HG02870 (cell line): ENCODE results near the gene PCDHAC2.

Source experiments
- ATAC-seq: cut with Tn5 transposase; IDR thresholded peaks from one replicate; pipeline ENCODE4 v1.9.1; 2021; ENCODE audit warnings: mild to moderate bottlenecking, moderate library complexity; ENCODE audit not compliant: unreplicated experiment

PCDHAC2 gene, protein sequence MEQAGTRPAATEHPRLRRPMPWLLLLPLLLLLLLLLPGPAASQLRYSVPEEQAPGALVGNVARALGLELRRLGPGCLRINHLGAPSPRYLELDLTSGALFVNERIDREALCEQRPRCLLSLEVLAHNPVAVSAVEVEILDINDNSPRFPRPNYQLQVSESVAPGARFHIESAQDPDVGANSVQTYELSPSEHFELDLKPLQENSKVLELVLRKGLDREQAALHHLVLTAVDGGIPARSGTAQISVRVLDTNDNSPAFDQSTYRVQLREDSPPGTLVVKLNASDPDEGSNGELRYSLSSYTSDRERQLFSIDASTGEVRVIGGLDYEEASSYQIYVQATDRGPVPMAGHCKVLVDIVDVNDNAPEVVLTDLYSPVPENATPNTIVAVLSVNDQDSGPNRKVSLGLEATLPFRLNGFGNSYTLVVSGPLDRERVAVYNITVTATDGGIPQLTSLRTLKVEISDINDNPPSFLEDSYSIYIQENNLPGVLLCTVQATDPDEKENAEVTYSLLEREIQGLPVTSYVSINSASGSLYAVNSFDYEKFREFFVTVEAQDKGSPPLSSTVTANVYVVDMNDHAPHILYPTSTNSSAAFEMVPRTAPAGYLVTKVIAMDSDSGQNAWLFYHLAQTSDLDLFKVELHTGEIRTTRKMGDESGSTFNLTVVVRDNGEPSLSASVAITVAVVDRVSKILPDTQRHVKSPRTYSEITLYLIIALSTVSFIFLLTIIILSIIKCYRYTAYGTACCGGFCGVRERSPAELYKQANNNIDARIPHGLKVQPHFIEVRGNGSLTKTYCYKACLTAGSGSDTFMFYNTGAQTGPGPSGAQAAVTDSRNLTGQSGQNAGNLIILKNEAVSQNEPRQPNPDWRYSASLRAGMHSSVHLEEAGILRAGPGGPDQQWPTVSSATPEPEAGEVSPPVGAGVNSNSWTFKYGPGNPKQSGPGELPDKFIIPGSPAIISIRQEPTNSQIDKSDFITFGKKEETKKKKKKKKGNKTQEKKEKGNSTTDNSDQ

DNA sequence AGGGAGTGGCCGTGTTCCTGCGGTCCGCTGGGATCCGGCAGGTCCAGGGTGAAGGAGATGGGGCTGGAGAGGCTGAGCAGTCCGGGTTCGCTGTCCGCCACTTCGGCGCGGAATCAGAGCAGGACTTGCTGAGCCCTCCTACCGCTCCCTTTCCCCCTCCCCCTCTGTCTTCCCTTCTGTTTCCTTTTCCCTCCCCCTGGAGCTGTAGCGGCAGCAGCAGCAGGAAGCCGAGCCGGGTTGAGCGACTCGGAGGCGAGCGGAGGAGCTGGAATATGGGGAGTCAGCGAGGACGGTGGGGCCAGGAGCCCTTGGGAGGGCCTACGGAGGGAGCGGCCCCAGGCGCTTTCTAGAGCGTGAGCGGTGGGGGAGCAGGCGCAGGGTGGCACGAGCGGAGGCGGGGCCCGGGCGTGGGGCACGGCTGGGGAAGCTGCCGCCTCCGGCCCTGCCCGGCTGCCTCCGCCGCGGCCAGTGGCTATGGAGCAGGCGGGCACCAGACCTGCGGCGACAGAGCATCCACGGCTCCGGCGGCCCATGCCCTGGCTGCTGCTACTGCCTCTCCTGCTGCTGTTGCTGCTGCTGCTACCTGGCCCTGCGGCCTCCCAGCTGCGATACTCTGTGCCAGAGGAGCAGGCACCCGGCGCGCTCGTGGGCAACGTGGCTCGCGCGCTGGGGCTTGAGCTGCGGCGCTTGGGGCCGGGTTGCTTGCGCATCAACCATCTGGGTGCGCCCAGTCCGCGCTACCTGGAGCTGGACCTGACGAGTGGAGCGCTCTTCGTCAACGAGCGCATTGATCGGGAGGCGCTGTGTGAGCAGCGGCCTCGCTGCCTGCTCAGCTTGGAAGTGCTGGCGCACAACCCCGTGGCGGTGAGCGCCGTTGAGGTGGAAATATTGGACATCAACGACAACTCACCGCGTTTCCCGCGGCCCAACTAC lies at the start of gene PCDHAC2:
TSS of gene PCDHAC2 (plus strand) at position 184 of the 933 bp plus-strand sequence. CDS start at position 475, 291 bp downstream.
- ATAC-seq, result no peak

DNA sequence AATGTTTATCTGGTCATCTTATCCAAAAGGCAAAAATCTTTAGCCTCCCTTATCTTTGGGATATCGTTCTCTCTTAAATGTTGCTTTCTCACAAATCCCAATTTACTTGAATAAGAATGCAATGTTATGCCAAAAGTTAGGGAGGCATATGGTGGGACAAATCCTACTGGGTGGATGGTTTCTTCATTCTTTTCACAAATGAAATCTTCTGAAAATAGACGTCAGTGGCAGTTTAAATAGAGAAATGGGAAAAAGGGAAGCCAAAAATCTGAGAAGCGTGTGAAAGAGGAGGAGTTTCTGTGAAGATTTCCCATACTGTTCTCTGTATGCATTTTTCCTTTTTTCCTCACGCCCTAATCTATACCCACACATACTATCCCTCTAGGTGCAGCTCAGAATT lies 42.7 kb upstream of the PCDHAC2 start:
- ATAC-seq, result no peak

DNA sequence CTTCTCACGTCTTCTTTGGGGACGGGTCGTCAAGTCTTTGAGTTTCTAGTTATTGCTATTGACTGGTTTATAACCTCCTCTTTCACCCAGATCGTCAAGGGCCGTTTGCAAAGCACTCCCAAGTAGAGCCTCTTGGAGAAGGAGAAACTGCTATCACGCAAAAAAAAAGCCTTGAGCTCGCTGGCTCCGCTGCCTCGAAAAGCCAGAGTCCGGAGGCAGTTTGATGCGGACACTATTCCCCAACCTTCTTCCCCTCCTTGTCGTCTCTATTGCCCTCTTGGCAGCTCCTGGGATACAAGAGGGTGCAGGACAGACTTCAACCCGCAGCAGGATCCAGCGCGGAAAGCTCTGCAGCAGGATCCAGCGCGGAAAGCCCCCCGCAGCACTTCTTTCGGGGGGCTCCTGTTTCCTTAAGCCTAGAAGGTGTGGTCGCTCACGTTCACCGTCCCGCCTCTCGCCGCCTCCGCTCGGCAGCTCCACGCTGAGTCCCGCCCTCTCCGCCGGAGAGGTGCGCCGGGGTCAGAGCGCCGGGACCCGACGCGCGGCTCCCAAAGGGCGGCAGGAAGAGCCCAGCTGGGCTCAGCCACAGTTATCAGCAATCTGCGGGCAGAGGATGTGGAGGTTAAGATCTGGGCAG lies 40.4 kb upstream of the PCDHAC2 start, which contains the start of gene PCDHAC1:
TSS of gene PCDHAC1 (plus strand) at position 494 of the 637 bp plus-strand sequence. CDS start 594 bp downstream, outside the sequence.
- ATAC-seq, result no peak

DNA sequence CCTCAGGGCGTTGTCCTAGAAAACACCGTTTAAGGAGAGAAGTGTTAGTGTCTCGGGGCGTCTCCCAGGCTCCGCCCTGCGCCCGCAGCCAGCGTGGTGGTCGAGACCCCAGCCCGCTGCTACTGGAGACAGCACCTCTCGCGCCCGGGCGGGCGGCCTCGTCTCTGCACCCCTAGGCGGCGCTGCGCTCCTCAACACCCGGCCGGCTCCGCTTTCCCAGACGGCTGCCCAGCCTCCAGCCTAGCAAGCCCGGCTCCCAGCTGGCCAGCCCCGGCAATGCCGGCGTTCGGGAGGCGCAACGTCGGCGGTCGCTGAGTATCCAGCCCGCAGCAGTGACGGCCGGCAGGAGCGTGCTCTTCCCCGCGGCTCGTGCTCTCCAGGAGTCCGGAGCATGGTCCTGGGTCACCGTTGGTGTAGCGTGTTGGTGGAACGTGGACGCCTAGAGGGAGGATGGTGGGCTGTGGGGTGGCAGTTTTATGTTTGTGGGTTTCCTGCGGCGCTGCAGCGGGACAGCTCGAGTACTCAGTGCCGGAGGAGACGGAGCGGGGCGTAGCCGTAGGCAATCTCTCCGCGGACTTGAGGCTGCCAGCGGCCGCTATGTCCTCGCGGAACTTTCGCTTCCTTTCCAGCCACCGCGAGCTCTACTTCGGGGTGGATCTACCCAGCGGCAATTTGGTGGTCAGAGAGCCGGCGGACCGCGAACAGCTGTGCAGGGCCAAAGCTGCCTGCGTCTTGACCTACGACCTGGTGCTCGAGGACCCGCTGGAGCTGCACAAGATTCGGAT lies 39.6 kb upstream of the PCDHAC2 start:
- ATAC-seq, result no peak

DNA sequence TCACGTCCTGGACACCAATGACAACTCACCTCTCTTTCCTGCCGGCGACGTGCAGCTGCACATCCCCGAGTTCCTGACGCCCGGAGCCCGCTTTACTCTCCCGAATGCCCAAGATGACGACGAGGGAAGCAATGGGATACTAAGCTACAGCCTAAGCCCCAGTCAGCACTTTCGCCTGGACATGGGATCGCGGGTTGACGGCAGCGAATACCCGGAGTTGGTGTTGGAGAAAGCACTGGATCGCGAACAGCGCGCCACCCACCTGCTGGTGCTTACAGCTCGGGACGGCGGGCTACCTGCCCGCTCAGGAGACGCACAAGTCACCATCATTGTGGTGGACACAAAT lies 39.1 kb upstream of the PCDHAC2 start:
- no peak for ATAC-seq

DNA sequence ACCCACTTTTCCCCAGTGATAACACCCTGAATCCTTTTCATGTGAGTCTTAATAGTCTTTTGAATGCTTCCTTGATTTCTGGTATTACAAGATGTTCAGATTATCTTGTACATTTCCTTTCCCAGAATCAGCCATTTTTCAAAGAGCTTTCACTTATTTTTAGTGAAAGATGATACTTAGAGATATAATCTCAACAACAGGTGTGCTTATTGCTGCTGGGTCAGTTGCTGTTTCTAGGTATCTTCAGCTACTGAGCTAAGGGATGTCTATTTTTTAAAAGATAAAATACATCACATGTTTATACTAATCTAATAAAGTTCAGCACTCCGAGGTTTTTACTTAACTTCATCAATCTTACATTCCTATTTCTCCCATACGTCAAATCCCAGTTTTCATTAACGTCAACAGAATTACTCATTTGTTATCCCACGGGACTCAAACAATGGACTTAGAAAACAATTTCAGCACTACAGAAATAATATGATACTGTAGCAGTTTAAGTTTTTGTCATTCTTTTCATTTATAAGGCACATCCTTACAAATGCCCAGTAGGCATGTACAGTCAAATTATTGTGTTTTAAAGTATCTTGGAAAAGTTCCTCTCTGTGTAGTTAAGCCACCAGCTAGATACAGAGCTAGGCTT lies 31.2 kb upstream of the PCDHAC2 start:
- no peak for ATAC-seq

DNA sequence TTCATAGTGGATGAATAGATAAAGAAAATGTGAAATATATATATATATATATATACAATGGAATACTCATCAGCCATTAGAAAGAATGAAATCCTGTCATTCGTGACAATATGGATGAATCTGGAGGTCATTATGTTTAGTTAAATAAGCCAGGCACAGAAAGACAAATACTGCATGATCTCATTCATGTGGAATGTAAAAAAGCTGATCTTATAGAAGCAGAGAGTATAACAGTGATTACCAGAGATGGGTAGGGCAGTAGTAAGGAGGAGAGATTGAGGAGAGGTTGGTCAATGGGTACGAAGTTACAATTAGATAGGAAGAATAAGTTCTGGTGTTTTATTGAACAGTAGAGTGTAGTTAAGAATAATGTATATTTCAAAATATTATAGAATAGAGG lies 19.7 kb upstream of the PCDHAC2 start:
- no peak for ATAC-seq

DNA sequence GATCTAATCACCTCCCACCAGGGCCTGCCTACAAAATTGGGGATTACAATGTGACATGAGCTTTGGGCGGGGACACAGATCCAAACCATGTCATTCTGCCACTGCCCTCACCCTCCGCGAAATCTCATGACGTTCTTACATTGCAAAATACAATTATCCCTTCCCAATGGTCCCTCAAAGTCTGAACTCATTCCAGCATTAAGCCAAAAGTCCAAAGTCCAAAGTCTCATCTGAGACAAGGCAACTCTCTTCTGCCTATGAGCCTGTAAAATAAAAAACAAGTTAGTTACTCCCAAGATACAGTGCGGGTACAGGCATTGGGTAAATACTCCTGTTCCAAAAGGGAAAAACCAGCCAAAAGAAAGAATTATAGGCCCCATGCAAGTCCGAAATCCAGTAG lies 14.6 kb upstream of the PCDHAC2 start:
- no peak for ATAC-seq

DNA sequence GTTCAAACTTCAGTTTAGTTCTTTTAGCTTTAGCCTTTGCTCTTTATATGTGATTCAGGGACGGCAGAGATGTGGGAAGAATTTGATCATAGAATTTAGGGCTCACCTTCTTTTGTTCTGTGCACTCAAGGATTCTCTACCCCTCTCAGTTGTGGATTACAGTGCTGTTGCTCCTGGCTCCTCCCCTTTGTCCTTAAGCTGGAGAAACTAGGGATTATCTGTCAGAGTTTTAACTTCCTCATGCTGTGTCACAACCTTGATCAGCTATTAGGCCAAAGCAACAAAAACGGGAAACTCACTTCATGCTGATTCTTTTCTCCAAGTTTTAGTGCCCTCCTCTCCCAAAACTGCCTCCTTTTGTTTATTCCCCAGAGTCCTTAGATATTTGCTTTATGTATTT lies 13.0 kb upstream of the PCDHAC2 start:
- no peak for ATAC-seq

DNA sequence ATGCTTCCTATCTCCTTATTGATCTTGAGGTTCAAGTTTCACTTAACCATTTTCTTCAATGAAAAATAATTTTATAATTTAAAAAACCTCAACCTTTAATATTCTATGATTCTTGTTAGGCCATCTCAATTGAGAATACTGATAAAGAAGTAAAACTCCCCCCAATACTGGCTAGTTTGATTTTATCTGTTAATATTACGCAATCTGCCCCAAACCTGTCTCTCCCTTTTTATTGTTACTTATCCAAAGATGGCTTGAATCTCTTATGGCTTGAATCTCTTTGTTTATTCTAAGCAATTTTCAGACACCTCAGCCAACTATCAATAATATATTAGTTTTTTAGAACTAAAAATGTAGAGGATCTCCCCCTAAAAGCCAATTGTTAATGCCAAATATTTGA lies 4.1 kb upstream of the PCDHAC2 start:
- ATAC-seq, result no peak

DNA sequence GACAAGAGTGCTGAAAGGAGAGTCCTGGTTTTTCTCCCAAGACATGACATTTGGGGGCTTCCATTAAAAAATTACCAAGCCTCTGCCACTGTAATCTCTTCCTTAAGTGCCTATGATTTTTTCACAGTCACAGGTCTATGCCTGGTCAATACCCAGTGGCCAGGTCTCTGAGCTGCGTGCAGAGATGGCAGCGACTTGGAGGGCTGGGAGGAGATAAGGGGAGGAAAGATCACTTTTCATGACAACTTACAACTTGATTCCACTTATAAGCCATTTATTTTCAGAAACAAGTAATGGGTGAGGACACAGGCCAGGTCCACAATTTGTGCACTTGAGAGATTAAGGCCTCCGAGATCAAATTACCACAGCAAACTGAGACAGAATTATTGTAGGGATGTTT lies 1.9 kb upstream of the PCDHAC2 start:
- no peak for ATAC-seq

DNA sequence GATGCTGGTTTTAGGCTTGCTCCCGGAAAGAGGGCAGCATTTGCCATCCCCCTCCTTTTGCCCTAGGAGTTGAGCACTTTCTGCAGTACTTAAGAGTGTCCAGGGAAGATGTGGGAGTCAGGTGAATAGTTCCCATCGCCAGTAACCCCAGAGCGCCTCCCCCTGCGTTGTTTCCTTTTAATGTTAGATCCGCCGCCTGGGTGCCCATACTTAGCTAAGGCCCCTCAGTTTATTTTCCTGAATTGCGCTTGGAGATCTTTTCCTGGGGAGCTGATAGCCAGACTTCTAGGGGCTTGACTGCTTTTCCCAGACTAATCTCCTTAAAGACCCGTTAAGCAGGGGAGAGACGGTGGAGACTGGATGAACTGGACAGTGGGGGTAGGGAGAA lies 377 bp upstream of the PCDHAC2 start:
- no peak for ATAC-seq

DNA sequence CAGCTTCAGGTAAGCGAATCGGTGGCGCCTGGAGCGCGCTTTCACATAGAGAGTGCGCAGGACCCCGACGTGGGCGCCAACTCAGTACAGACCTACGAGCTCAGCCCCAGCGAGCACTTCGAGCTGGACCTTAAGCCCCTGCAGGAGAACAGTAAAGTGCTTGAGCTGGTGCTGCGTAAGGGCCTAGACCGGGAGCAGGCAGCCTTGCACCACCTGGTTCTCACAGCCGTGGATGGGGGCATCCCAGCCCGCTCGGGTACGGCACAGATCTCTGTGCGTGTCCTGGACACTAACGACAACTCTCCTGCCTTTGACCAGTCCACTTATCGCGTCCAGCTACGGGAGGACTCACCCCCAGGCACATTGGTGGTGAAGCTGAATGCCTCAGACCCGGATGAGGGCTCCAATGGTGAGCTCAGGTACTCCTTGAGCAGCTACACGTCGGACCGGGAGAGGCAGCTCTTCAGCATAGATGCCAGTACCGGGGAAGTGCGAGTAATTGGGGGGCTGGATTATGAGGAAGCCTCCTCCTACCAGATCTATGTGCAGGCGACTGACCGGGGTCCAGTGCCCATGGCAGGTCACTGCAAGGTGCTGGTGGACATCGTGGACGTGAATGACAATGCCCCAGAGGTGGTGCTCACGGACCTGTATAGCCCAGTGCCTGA lies 1.1 kb downstream of the PCDHAC2 start:
- ATAC-seq, result no peak

DNA sequence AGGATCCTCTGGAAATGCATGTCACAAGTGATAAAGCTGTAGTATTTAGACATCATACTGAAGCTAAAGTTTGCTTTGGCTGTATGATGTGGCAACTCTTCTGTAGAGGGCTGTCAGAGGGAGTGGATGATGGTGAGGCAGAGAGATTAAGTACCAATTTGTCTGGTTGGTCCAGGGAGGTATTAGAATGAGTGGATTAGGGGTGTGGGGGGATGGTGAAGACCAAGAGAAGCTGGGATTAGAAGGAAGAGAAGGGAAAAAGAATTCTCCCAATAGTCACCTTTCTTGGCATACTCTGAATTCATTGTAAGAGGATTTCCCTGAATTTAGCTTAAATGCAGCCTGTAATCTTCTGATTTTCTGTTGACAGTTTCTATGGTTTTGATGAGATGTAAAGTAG lies 3.6 kb downstream of the PCDHAC2 start:
- no peak for ATAC-seq

DNA sequence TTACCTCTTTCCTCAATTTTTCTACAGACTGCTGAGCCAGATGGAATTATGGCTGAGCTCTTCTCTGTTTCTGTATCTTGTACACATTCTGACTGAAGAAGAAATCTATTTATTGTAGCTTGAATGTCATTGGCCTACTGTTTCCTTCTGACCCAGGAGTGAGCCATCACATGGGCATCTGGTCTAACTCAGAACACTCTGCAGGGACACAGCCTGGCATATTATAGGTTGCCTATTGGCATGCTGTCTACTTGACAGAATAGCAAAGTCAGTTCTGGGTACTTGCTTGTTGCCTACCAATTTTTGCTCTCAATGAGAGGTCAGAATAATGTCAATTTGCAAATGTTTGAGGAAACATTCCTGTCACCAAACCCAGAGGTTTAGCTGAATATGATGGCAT lies 7.3 kb downstream of the PCDHAC2 start:
- no peak for ATAC-seq

DNA sequence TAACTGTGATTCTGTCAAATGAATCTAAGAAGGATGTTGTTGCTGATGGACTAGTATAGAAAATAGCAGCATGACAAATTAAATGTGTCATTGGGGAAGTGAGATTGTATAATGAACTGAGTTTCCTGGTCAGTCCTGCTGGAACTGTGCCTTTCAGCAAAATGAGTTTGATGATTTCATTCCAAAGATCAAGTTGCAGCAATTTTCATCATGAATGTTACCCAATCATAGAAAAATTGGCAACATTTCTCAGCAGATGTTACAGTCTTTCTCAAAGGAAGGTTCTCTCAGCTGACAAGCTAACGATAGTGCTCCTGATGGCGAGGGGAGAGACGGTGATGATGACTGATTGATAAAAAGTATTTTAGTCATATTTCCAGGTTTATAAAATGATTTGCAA lies 10.7 kb downstream of the PCDHAC2 start:
- ATAC-seq, result no peak

DNA sequence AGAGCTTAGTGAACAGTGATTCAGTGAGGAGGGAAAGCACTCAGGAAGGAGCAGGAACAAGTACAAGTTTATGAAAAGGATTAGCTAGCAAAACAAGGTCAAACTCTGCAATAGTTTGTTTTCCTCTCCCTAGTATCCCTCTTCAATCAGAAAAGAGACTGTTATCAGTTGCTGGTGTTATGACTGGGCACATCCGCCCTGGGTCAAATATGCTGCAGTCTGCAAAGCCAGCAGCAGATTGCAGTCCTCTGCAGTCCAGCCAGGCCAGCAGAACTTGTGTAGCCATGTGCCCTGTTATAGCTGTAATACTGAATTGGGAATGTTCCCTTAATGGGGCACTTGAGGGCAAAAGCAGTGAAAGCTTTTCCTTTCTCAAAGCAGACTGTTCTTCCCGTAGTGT lies 12.0 kb downstream of the PCDHAC2 start:
- no peak for ATAC-seq

DNA sequence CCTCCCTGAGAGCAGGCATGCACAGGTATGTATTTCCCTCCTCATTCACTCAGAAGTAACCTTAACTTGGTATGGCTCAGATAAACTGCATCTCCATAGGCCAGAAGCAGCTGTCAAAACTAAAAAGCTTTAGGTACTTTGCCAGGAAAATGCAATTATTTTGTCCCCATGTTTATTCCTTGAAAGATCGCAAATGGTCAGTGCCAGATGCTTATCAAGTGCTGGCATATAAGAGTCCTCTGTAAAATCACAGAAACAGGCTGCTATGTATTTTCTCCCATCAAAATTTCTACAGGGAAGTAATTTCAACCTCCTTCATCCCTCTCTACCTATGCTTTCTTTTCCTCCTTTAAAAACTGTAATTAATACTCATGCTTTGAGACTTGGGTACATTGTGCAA lies 12.7 kb downstream of the PCDHAC2 start:
- ATAC-seq, result no peak
